ENCODE measurements around the gene TRMT1.
"Not testable (repeated sequence)": the region's sequence is repeated elsewhere in the genome, so short reads cannot be mapped to it uniquely, and the experiment has no call there.

Gene TRMT1

GRCh38 chr19:13150187-13150930 lies 33.8 kb upstream of the TRMT1 start, which contains the start of the genes IER2 and STX10:
IER2 (plus strand) TSS chr19:13150411; CDS start chr19:13153187, 2,776 bp downstream.
STX10 (minus strand) TSS chr19:13150375; CDS start chr19:13150173, 202 bp downstream.
- peak; percentile 95 for DNase-seq

GRCh38 chr19:13149628-13150186 lies 33.2 kb upstream of the TRMT1 start:
- DNase-seq = no peak

- not testable (repeated sequence) for DNase-seq
Measured at GRCh38 chr19:13149173-13149627, 32.7 kb upstream of the TRMT1 start.

- no peak for DNase-seq
Measured at GRCh38 chr19:13146763-13147563, 30.4 kb upstream of the TRMT1 start.

- DNase-seq = no peak
Measured at GRCh38 chr19:13139633-13140311, 23.2 kb upstream of the TRMT1 start.

- no peak for DNase-seq
Measured at GRCh38 chr19:13138916-13139198, 22.3 kb upstream of the TRMT1 start.

GRCh38 chr19:13138171-13138915 lies 21.8 kb upstream of the TRMT1 start:
- no peak for DNase-seq

- no peak for DNase-seq
Measured at GRCh38 chr19:13137290-13137794, 20.8 kb upstream of the TRMT1 start.

- DNase-seq = no peak
Measured at GRCh38 chr19:13135068-13136062, 18.8 kb upstream of the TRMT1 start.

GRCh38 chr19:13134626-13135025 lies 18.1 kb upstream of the TRMT1 start:
- no peak for DNase-seq

- DNase-seq = no peak
Measured at GRCh38 chr19:13133241-13133870, 16.8 kb upstream of the TRMT1 start.

- no peak for DNase-seq
Measured at GRCh38 chr19:13132471-13133180, 16.1 kb upstream of the TRMT1 start.

GRCh38 chr19:13130886-13131490 lies 14.4 kb upstream of the TRMT1 start:
- DNase-seq = no peak

GRCh38 chr19:13129384-13129783 lies 12.8 kb upstream of the TRMT1 start:
- no peak for DNase-seq

GRCh38 chr19:13128583-13128982 lies 12.0 kb upstream of the TRMT1 start:
- no peak for DNase-seq

GRCh38 chr19:13127811-13128575 lies 11.5 kb upstream of the TRMT1 start:
- no peak for DNase-seq

GRCh38 chr19:13127051-13127450 lies 10.5 kb upstream of the TRMT1 start:
- DNase-seq = no peak

All from right forelimb (tissue), 1 donor.